Effector memory CD4-positive, alpha-beta T cell (primary cell): ENCODE data around the gene RUNX3.

Experiments
- DNase-seq, 3 donors: peaks; one replicate each; pipeline ENCODE4 v3.0.0-alpha.2; 2020
- H3K27ac ChIP-seq: 2 replicates; pipeline ENCODE4 v1.7.0; 2013; ENCODE audit warnings: mild to moderate bottlenecking, low read length, moderate library complexity; ENCODE audit not compliant: insufficient read depth, poor library complexity, severe bottlenecking
- H3K27me3 ChIP-seq: replicated peaks from 2 replicates; pipeline ENCODE4 v1.7.0; 2013; ENCODE audit warnings: mild to moderate bottlenecking, low read length; ENCODE audit not compliant: insufficient read depth, control insufficient read depth, poor library complexity, severe bottlenecking
- H3K36me3 ChIP-seq: 2 replicates; pipeline ENCODE4 v1.7.0; 2013; ENCODE audit warnings: mild to moderate bottlenecking, low read length, moderate library complexity; ENCODE audit not compliant: control insufficient read depth, insufficient read depth
- H3K4me1 ChIP-seq: 2 replicates; pipeline ENCODE4 v1.7.0; 2013; ENCODE audit warnings: low read length, mild to moderate bottlenecking; ENCODE audit not compliant: control insufficient read depth, insufficient read depth, poor library complexity, severe bottlenecking
- H3K4me3 ChIP-seq: 2 replicates; pipeline ENCODE4 v1.7.0; 2013; ENCODE audit warnings: low read length, low read depth, mild to moderate bottlenecking; ENCODE audit not compliant: insufficient read depth, poor library complexity, severe bottlenecking
- H3K9me3 ChIP-seq: 2 replicates; pipeline ENCODE4 v1.7.0; 2013; ENCODE audit warnings: mild to moderate bottlenecking, low read length, moderate library complexity; ENCODE audit not compliant: control insufficient read depth

RUNX3 gene

GRCh38 chr1:24936684-24937083 is 6.6 kb upstream of the RUNX3 start:
- no peaks in the 10 kb centered on the region for H3K36me3 ChIP-seq
- H3K9me3 ChIP-seq: no peaks in the 10 kb centered on the region
- no peak for DNase-seq
- no peaks in the 10 kb centered on the region for H3K27me3 ChIP-seq
- no peak overlapping the region for H3K4me3 ChIP-seq
- no peak overlapping the region for H3K27ac ChIP-seq
- H3K4me1 ChIP-seq: peaks cover 10% of the 10 kb centered on the region

DNA sequence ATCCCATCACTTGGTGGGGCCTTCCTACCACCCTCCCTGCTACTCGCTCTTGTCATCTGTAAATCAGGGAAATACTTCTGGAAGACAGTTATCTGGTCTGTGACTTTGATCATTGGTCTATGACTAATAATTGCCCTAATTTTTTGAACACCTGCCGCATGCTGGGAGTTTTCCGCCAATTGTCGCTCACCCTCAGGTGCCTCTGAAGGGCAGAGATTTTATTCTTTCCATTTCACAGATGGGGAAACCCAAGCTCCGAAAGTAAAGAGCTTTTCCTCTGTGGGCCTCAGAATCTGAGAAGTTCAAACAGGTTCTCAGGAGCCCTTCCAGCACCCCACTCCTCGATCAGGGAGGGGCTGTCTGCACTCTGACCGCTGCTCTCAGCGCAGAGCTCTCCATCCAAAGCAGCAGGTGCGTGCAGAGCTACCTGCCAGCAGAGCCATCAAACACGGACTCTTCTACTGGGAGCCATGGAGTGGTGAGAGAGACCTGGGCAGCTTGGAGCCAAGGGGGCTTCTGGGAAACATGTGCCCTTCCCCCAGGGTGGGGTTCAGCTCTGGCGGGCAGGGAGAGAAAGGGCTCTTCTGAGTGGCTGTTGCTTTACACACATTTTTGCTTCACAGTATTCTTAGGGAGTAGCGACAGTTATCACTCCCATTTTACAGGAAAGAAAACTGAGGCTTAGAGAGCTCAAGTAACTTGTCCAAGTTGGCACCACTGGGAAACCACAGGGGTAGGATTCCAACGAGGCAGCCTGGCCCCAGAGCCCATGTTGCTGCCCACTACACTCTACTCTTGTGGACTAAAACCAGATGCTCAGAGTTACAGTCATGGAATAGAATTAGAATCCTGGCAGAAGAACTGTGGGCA is 5.8 kb upstream of the RUNX3 start:
- Histone ChIP-seq H3K36me3 (no peaks in the 10 kb centered on the region), H3K27ac (no peak overlapping the region), H3K4me3 (no peak overlapping the region), H3K9me3 (no peaks in the 10 kb centered on the region), H3K4me1 (peaks cover 14% of the 10 kb centered on the region), H3K27me3 (no peaks in the 10 kb centered on the region)
- DNase-seq: no peak

DNA sequence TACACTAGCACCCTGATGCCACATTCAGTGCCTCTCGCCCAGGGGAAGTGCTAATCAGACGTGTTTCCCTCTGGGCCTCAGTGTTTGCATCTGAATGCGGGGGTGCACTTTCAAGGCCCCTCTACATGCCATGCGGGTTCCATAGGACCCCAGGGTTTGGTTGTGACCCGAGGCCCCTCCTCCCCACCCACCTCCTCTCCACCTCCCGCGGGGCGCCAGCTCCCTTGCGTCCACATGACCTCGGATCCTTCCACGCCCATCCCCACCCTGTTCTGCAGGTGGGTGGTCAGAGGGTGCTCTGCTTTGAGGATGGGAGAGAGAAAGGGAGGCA is 5.1 kb upstream of the RUNX3 start:
- Histone ChIP-seq H3K27me3 (no peaks in the 10 kb centered on the region), H3K4me3 (no peak overlapping the region)
- no peak for DNase-seq

GRCh38 chr1:24934310-24935195 is 4.5 kb upstream of the RUNX3 start:
- no peaks in the 10 kb centered on the region for H3K9me3 ChIP-seq

More for the DNA sequence above, 5.1 kb upstream of the RUNX3 start:
- Histone ChIP-seq H3K27ac (no peak overlapping the region), H3K36me3 (no peaks in the 10 kb centered on the region), H3K4me1 (peaks cover 19% of the 10 kb centered on the region), H3K9me3 (no peaks in the 10 kb centered on the region)

GRCh38 chr1:24933468-24933867 is 3.4 kb upstream of the RUNX3 start:
- Histone ChIP-seq H3K36me3 (no peaks in the 10 kb centered on the region), H3K27me3 (no peaks in the 10 kb centered on the region), H3K27ac (no peak overlapping the region), H3K4me1 (peaks cover 19% of the 10 kb centered on the region), H3K9me3 (no peaks in the 10 kb centered on the region), H3K4me3 (no peak overlapping the region)
- no peak for DNase-seq

More at GRCh38 chr1:24934310-24935195, 4.5 kb upstream of the RUNX3 start:
- Histone ChIP-seq H3K27ac (no peak overlapping the region), H3K4me3 (no peak overlapping the region), H3K27me3 (no peaks in the 10 kb centered on the region), H3K4me1 (peaks cover 19% of the 10 kb centered on the region), H3K36me3 (no peaks in the 10 kb centered on the region)
- DNase-seq: no peak

- Histone ChIP-seq H3K36me3 (peaks cover under 1% of the 10 kb centered on the region), H3K4me3 (no peak overlapping the region), H3K9me3 (no peaks in the 10 kb centered on the region), H3K4me1 (peaks cover 20% of the 10 kb centered on the region), H3K27ac (no peak overlapping the region), H3K27me3 (no peaks in the 10 kb centered on the region)
- DNase-seq: no peak
These were observed 2.7 kb upstream of the RUNX3 start for GRCh38 chr1:24932725-24933294.

DNA sequence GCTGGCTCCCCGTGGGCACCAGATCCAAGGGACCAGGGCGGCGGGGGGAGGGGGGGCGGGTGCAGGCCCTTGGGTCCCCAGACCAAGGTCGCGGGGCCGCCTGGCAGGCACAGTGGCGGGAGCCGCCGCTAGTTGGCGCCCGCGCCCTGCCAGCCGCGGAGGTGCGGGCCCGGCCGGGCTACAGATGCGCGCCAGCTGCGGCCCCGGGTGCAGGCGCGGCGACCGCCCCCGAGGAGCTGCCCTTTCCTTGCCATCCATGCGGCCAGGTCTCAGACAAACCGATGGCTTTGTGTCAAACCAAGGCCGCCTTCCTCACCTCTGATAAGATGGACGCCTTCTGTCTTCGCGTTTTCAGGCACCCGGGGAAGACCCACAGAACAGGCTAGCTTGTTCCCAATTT is 2.2 kb upstream of the RUNX3 start:
- Histone ChIP-seq H3K36me3 (peaks cover 6% of the 10 kb centered on the region), H3K4me1 (peaks cover 26% of the 10 kb centered on the region), H3K9me3 (no peaks in the 10 kb centered on the region), H3K4me3 (no peak overlapping the region), H3K27ac (no peak overlapping the region), H3K27me3 (no peaks in the 10 kb centered on the region)
- peak in 1 of 3 donors; percentile 44 for DNase-seq

DNA sequence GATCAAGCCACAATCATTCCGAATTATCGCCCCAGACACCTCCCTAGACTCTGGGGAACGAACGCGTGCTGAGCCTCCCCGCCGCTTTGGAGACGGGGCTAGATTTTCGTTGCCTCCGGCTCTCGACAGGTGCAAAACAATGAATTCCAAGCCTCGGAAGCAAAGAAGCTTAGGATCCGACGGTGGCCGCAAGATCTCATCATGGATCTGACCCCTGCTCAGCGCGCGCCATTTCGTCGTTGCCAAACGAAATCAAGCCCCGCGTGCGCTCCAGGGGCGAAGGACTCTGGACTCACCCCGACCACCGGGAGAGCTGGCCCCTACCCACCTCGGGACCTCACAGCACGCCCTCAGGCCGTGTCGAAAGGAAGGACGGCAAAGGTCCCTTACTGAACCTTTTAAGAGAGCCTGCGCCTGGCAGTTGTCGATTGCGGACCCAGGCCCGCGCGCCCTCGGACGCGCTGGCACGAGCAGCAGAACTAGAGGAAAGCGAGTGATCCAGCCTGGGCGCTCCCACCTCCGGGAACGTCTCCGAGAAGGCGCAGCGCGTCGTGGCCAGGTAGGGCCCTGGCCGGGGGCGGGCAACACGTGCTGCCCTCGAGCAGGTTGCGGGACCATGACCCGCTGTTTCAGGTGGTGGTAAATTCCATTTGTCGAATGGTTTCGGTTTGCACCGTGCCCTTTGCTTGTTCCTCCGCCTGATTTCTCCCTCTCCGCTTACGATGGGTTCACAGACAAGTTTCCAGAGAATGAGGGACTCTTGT is 1.6 kb upstream of the RUNX3 start:
- Histone ChIP-seq H3K9me3 (no peaks in the 10 kb centered on the region), H3K36me3 (peaks cover 12% of the 10 kb centered on the region), H3K27me3 (no peaks in the 10 kb centered on the region), H3K27ac (no peak overlapping the region), H3K4me1 (peaks cover 32% of the 10 kb centered on the region), H3K4me3 (no peak overlapping the region)
- DNase-seq: no peak

DNA sequence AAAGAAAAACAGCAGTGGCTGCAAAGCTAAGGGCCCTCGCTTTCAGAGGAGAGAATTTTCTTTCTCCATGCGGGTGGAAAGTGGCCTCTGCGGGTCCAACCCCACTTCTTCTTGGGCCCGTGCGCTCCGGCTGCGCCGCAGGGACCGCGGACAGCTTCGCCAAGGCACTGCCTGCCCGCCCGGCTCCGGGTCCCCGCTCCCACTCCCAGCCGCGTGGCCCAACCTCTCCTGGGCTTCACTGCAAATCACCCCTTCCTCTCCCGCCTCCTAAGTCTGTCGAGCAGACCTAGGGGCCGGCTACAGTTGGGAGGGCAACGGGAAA is 1.0 kb upstream of the RUNX3 start:
- Histone ChIP-seq H3K27me3 (no peaks in the 10 kb centered on the region), H3K27ac (peak overlapping the region; percentile 96), H3K4me1 (peaks cover 36% of the 10 kb centered on the region), H3K36me3 (peaks cover 18% of the 10 kb centered on the region), H3K9me3 (no peaks in the 10 kb centered on the region), H3K4me3 (peak overlapping the region; percentile 41)
- no peak for DNase-seq
